MM.1S (cell line): ENCODE results near the gene AK9.

Experiments used
- CTCF ChIP-seq: fragments of 300-600 bp; sonication (generic); IDR thresholded peaks from 2 replicates; pipeline ENCODE4 v1.5.1; 2016; ENCODE audit warnings: antibody characterized with exemption, low read length, mixed read lengths
- EZH2 ChIP-seq: fragments of 300-600 bp; sonication (generic); optimal IDR thresholded peaks from 2 replicates; pipeline ENCODE3; 2017; ENCODE audit warnings: low read depth, mild to moderate bottlenecking, antibody characterized with exemption, low read length, mixed read lengths
- EZH2phosphoT487 ChIP-seq: fragments of 300-600 bp; sonication (generic); IDR thresholded peaks from 2 replicates; pipeline ENCODE4 v1.6.1; 2018; ENCODE audit warnings: antibody characterized with exemption, low read length

GRCh38 chr6:109695468-109695867, 4.5 kb upstream of the AK9 start:
- TF ChIP-seq CTCF = peak; percentile 46
- no peak for TF ChIP-seq EZH2
- no peak for TF ChIP-seq EZH2phosphoT487
